HG02623 (cell line): ENCODE data around the gene RARRES1.
"Not testable (repeated sequence)": the region's sequence is repeated elsewhere in the genome, so short reads cannot be mapped to it uniquely, and the experiment has no call there.

ENCODE experiments used
- ATAC-seq: cut with Tn5 transposase; IDR thresholded peaks from one replicate; pipeline ENCODE4 v1.9.1; 2021; ENCODE audit warnings: moderate library complexity; ENCODE audit not compliant: unreplicated experiment

Gene RARRES1

GRCh38 chr3:158700559-158700958 lies 31.7 kb downstream of the RARRES1 start:
- ATAC-seq, result no peak

GRCh38 chr3:158696618-158697017 lies 35.6 kb downstream of the RARRES1 start:
- no peak for ATAC-seq

GRCh38 chr3:158693866-158694456 lies 38.3 kb downstream of the RARRES1 start:
- not testable (repeated sequence) for ATAC-seq

GRCh38 chr3:158685159-158685558 lies 47.1 kb downstream of the RARRES1 start:
- ATAC-seq, result no peak

- ATAC-seq, result no peak
Observed at GRCh38 chr3:158683230-158683962, 48.9 kb downstream of the RARRES1 start.

- no peak for ATAC-seq
Observed at GRCh38 chr3:158680861-158681260, 51.4 kb downstream of the RARRES1 start.

- no peak for ATAC-seq
Observed at GRCh38 chr3:158679547-158680000, 52.7 kb downstream of the RARRES1 start.

- ATAC-seq, result no peak
Observed at GRCh38 chr3:158678687-158679086, 53.6 kb downstream of the RARRES1 start.

GRCh38 chr3:158672215-158673176 lies 59.8 kb downstream of the RARRES1 start, which contains the start of gene LXN:
TSS of gene LXN (minus strand) at chr3:158672648. CDS start at chr3:158672478, 170 bp downstream.
- peak; percentile 99 for ATAC-seq

GRCh38 chr3:158671821-158672214 lies 60.4 kb downstream of the RARRES1 start:
- no peak for ATAC-seq

- no peak for ATAC-seq
Observed at GRCh38 chr3:158668506-158668905, 63.8 kb downstream of the RARRES1 start.

GRCh38 chr3:158666416-158666815 lies 65.8 kb downstream of the RARRES1 start:
- no peak for ATAC-seq

GRCh38 chr3:158663832-158664231 lies 68.4 kb downstream of the RARRES1 start:
- no peak for ATAC-seq

- no peak for ATAC-seq
Observed at GRCh38 chr3:158663246-158663645, 69.0 kb downstream of the RARRES1 start.

- no peak for ATAC-seq
Observed at GRCh38 chr3:158660711-158661110, 71.5 kb downstream of the RARRES1 start.

GRCh38 chr3:158659454-158660237 lies 72.6 kb downstream of the RARRES1 start:
- peak; percentile 88 for ATAC-seq

GRCh38 chr3:158658889-158659288 lies 73.4 kb downstream of the RARRES1 start:
- ATAC-seq, result no peak

- no peak for ATAC-seq
Observed at GRCh38 chr3:158652463-158652862, 79.8 kb downstream of the RARRES1 start.

- no peak for ATAC-seq
Observed at GRCh38 chr3:158651192-158651591, 81.1 kb downstream of the RARRES1 start.

GRCh38 chr3:158649791-158650190 lies 82.5 kb downstream of the RARRES1 start:
- ATAC-seq, result no peak
